ENCODE measurements around the gene USP15.

Gene USP15

GRCh38 chr12:62382526-62382925 is 122.3 kb downstream of the USP15 start:
- no peaks in the 10 kb centered on the region for H3K36me3 ChIP-seq (replicated peaks; ENCODE audit: insufficient read depth, low read length)

GRCh38 chr12:62396750-62397149 is 136.5 kb downstream of the USP15 start:
- H3K27ac ChIP-seq (ENCODE audit: low read length), result no peak overlapping the region
- H3K4me2 ChIP-seq (ENCODE audit: low read depth, low read length), result no peak overlapping the region
- H3K27me3 ChIP-seq (replicated peaks; ENCODE audit: insufficient read depth, low read length), result no peaks in the 10 kb centered on the region
- H3K9me2 ChIP-seq (replicated peaks; ENCODE audit: insufficient read depth, low read length), result no peaks in the 10 kb centered on the region
- no peaks in the 10 kb centered on the region for H4K20me1 ChIP-seq (ENCODE audit: insufficient read depth, low read length)
- H3K9me3 ChIP-seq (replicated peaks; ENCODE audit: insufficient read depth, low read length), result no peaks in the 10 kb centered on the region
- no peaks in the 10 kb centered on the region for H3F3A ChIP-seq (ENCODE audit: insufficient read depth, low read length)
- no peak overlapping the region for H3K9ac ChIP-seq (ENCODE audit: low read length)
- H2AFZ ChIP-seq (ENCODE audit: low read length), result no peak overlapping the region
- TF ChIP-seq, protein P1, sequence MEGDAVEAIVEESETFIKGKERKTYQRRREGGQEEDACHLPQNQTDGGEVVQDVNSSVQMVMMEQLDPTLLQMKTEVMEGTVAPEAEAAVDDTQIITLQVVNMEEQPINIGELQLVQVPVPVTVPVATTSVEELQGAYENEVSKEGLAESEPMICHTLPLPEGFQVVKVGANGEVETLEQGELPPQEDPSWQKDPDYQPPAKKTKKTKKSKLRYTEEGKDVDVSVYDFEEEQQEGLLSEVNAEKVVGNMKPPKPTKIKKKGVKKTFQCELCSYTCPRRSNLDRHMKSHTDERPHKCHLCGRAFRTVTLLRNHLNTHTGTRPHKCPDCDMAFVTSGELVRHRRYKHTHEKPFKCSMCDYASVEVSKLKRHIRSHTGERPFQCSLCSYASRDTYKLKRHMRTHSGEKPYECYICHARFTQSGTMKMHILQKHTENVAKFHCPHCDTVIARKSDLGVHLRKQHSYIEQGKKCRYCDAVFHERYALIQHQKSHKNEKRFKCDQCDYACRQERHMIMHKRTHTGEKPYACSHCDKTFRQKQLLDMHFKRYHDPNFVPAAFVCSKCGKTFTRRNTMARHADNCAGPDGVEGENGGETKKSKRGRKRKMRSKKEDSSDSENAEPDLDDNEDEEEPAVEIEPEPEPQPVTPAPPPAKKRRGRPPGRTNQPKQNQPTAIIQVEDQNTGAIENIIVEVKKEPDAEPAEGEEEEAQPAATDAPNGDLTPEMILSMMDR (IDR thresholded peaks at IDR 0.05; ENCODE audit: low read length), result no peak
- TF ChIP-seq EZH2 (optimal IDR thresholded peaks at IDR 0.05; ENCODE audit: low read depth, low read length) (no peak), EZH2phosphoT487 (IDR thresholded peaks at IDR 0.05; ENCODE audit: low read length) (no peak)
- no peak for DNase-seq
- no peaks in the 10 kb centered on the region for H3K79me2 ChIP-seq (ENCODE audit: low read length)
- no peak overlapping the region for H3K4me3 ChIP-seq (ENCODE audit: low read length)
- no peaks in the 10 kb centered on the region; the same call in 1 of the 2 replicates for H3K36me3 ChIP-seq (replicated peaks; ENCODE audit: insufficient read depth, low read length)
- H3K4me1 ChIP-seq (ENCODE audit: low read length), result no peaks in the 10 kb centered on the region

More at GRCh38 chr12:62382526-62382925, 122.3 kb downstream of the USP15 start:
- no peaks in the 10 kb centered on the region for H3F3A ChIP-seq (ENCODE audit: insufficient read depth, low read length)
- no peaks in the 10 kb centered on the region for H3K79me2 ChIP-seq (ENCODE audit: low read length)
- TF ChIP-seq EZH2phosphoT487 (IDR thresholded peaks at IDR 0.05; ENCODE audit: low read length), result no peak
- H3K9me2 ChIP-seq (replicated peaks; ENCODE audit: insufficient read depth, low read length), result no peaks in the 10 kb centered on the region
- H2AFZ ChIP-seq (ENCODE audit: low read length), result no peak overlapping the region
- no peaks in the 10 kb centered on the region for H3K9me3 ChIP-seq (replicated peaks; ENCODE audit: insufficient read depth, low read length)
- no peak overlapping the region for H3K4me3 ChIP-seq (ENCODE audit: low read length)
- no peak overlapping the region for H3K9ac ChIP-seq (ENCODE audit: low read length)
- H3K27me3 ChIP-seq (replicated peaks; ENCODE audit: insufficient read depth, low read length), result no peaks in the 10 kb centered on the region
- no peak for DNase-seq
- no peak overlapping the region for H3K4me2 ChIP-seq (ENCODE audit: low read depth, low read length)
- no peak overlapping the region for H3K27ac ChIP-seq (ENCODE audit: low read length)
- no peaks in the 10 kb centered on the region for H4K20me1 ChIP-seq (ENCODE audit: insufficient read depth, low read length)
- no peaks in the 10 kb centered on the region for H3K4me1 ChIP-seq (ENCODE audit: low read length)

DNA sequence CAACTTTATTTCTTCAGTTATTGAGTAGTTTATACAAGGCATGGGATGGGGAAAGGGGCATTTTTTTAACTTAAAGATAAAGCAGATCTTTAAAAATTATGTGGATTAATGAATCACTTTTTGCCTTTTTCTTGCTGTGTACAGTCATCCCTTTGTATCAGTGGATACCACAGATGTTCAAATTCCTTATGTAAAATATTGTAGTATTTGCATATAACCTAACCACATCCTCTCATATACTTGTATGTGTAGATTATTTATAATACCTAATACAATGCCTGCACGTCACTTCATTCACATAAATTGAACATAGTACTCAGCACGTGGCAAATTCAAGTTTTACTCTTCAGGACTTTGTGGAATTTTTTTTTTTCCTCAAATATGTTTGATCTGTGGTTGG is 139.9 kb downstream of the USP15 start:
- H3K27me3 ChIP-seq (replicated peaks; ENCODE audit: insufficient read depth, low read length), result no peaks in the 10 kb centered on the region
- no peaks in the 10 kb centered on the region for H3K4me1 ChIP-seq (ENCODE audit: low read length)
- H3F3A ChIP-seq (ENCODE audit: insufficient read depth, low read length), result no peaks in the 10 kb centered on the region
- TF ChIP-seq EZH2phosphoT487 (IDR thresholded peaks at IDR 0.05; ENCODE audit: low read length) (no peak), EZH2 (optimal IDR thresholded peaks at IDR 0.05; ENCODE audit: low read depth, low read length) (no peak)
- TF ChIP-seq, protein P1 (IDR thresholded peaks at IDR 0.05; ENCODE audit: low read length), result no peak
- no peaks in the 10 kb centered on the region for H3K9me3 ChIP-seq (replicated peaks; ENCODE audit: insufficient read depth, low read length)
- H3K27ac ChIP-seq (ENCODE audit: low read length), result no peak overlapping the region
- H3K4me2 ChIP-seq (ENCODE audit: low read depth, low read length), result no peak overlapping the region
- H4K20me1 ChIP-seq (ENCODE audit: insufficient read depth, low read length), result no peaks in the 10 kb centered on the region
- no peak overlapping the region for H2AFZ ChIP-seq (ENCODE audit: low read length)
- DNase-seq, result no peak
- no peaks in the 10 kb centered on the region for H3K9me2 ChIP-seq (replicated peaks; ENCODE audit: insufficient read depth, low read length)
- no peak overlapping the region for H3K9ac ChIP-seq (ENCODE audit: low read length)
- H3K36me3 ChIP-seq (replicated peaks; ENCODE audit: insufficient read depth, low read length), result no peaks in the 10 kb centered on the region; the same call in 1 of the 2 replicates
- H3K4me3 ChIP-seq (ENCODE audit: low read length), result no peak overlapping the region
- no peaks in the 10 kb centered on the region for H3K79me2 ChIP-seq (ENCODE audit: low read length)

DNA sequence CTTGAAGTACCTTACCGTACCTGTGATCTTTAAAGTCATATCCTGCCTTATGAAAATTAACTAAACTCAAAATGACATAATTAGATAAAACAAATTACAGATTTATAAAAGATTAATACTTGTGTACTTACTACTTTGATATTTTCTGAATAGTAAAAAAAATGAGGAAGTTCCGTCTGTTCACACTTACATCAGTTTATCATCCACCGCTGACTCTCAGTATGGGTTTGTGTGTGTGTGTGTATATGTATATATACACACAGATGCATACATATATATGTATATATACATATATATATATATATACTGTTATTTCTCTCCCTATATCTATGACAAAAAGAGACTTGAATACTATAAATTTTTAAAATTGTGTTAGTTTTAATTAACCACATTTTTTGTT is 141.4 kb downstream of the USP15 start:
- H4K20me1 ChIP-seq (ENCODE audit: insufficient read depth, low read length), result no peaks in the 10 kb centered on the region
- no peaks in the 10 kb centered on the region for H3K9me3 ChIP-seq (replicated peaks; ENCODE audit: insufficient read depth, low read length)
- H3K36me3 ChIP-seq (replicated peaks; ENCODE audit: insufficient read depth, low read length), result no peaks in the 10 kb centered on the region; the same call in 1 of the 2 replicates
- no peak overlapping the region for H2AFZ ChIP-seq (ENCODE audit: low read length)
- no peak overlapping the region for H3K27ac ChIP-seq (ENCODE audit: low read length)
- no peaks in the 10 kb centered on the region for H3K79me2 ChIP-seq (ENCODE audit: low read length)
- no peak overlapping the region for H3K4me3 ChIP-seq (ENCODE audit: low read length)
- H3K9me2 ChIP-seq (replicated peaks; ENCODE audit: insufficient read depth, low read length), result no peaks in the 10 kb centered on the region
- no peak for TF ChIP-seq EZH2phosphoT487 (IDR thresholded peaks at IDR 0.05; ENCODE audit: low read length)
- no peak for TF ChIP-seq EZH2 (optimal IDR thresholded peaks at IDR 0.05; ENCODE audit: low read depth, low read length)
- TF ChIP-seq, protein P1 (IDR thresholded peaks at IDR 0.05; ENCODE audit: low read length), result no peak
- H3K4me2 ChIP-seq (ENCODE audit: low read depth, low read length), result no peak overlapping the region
- H3K27me3 ChIP-seq (replicated peaks; ENCODE audit: insufficient read depth, low read length), result no peaks in the 10 kb centered on the region
- DNase-seq, result no peak
- H3F3A ChIP-seq (ENCODE audit: insufficient read depth, low read length), result no peaks in the 10 kb centered on the region
- H3K9ac ChIP-seq (ENCODE audit: low read length), result no peak overlapping the region
- no peaks in the 10 kb centered on the region for H3K4me1 ChIP-seq (ENCODE audit: low read length)

Measured in MM.1S (cell line).